HG03095 (cell line): ENCODE measurements around the gene TAS2R3.

Experiments
- ATAC-seq: cut with Tn5 transposase; IDR thresholded peaks from one replicate; pipeline ENCODE4 v1.9.1; 2021; ENCODE audit warnings: moderate library complexity; ENCODE audit not compliant: unreplicated experiment

Gene TAS2R3

GRCh38 chr7:141785706-141786552, 22.0 kb downstream of the TAS2R3 start:
- ATAC-seq: peak; percentile 69

GRCh38 chr7:141788296-141788695, 24.4 kb downstream of the TAS2R3 start:
- no peak for ATAC-seq

GRCh38 chr7:141789917-141790316, 26.0 kb downstream of the TAS2R3 start, which contains the start of gene TAS2R5:
TSS of gene TAS2R5 (plus strand) at chr7:141790217. CDS start at chr7:141790362, 145 bp downstream.
- ATAC-seq: no peak

- ATAC-seq: no peak
These were observed 28.6 kb downstream of the TAS2R3 start for GRCh38 chr7:141792526-141792925.
